Progenitor cell of endocrine pancreas (in vitro differentiated cells): Measurements from ENCODE around the gene CDH1. TPM values are rescaled to one million over a fixed set of nuclear protein-coding genes. Genes with fewer than 3 reads are reported as not detected.

Source experiments
- DNase-seq: peaks from one replicate; pipeline ENCODE4 v3.0.0; 2021; ENCODE audit warnings: low spot score; ENCODE audit not compliant: unreplicated experiment
- H3K27ac Mint-ChIP-seq: 2 replicates; pipeline ENCODE4 v1.8.0; 2021; ENCODE audit warnings: mild to moderate bottlenecking, moderate library complexity, mixed read lengths
- H3K27me3 Mint-ChIP-seq: 2 replicates; pipeline ENCODE4 v1.8.0; 2021; ENCODE audit warnings: mixed read lengths
- H3K36me3 Mint-ChIP-seq: 2 replicates; pipeline ENCODE4 v1.8.0; 2022; ENCODE audit warnings: mixed read lengths; ENCODE audit not compliant: insufficient read depth
- H3K4me1 Mint-ChIP-seq: 2 replicates; pipeline ENCODE4 v1.8.0; 2021; ENCODE audit warnings: low read depth, mixed read lengths
- H3K4me3 Mint-ChIP-seq: 2 replicates; pipeline ENCODE4 v1.8.0; 2021; ENCODE audit warnings: low read depth, mild to moderate bottlenecking, moderate library complexity, mixed read lengths
- H3K9me3 Mint-ChIP-seq: 2 replicates; pipeline ENCODE4 v1.8.0; 2021; ENCODE audit warnings: low read depth, mixed read lengths
- total RNA-seq: library from RNA; stranded (reverse); gene quantifications from 2 replicates; pipeline ENCODE4 v1.2.1, GENCODE V29; 2021
- TF ChIP-seq, protein P1 (sequence below): fragments of 200-600 bp; sonication (generic); IDR thresholded peaks from one replicate; pipeline ENCODE4 v1.5.0; 2021; ENCODE audit warnings: antibody characterized with exemption, mild to moderate bottlenecking; ENCODE audit not compliant: unreplicated experiment

Gene CDH1
- total RNA-seq, 1 donor from 2014 or later, result 586 TPM

DNA sequence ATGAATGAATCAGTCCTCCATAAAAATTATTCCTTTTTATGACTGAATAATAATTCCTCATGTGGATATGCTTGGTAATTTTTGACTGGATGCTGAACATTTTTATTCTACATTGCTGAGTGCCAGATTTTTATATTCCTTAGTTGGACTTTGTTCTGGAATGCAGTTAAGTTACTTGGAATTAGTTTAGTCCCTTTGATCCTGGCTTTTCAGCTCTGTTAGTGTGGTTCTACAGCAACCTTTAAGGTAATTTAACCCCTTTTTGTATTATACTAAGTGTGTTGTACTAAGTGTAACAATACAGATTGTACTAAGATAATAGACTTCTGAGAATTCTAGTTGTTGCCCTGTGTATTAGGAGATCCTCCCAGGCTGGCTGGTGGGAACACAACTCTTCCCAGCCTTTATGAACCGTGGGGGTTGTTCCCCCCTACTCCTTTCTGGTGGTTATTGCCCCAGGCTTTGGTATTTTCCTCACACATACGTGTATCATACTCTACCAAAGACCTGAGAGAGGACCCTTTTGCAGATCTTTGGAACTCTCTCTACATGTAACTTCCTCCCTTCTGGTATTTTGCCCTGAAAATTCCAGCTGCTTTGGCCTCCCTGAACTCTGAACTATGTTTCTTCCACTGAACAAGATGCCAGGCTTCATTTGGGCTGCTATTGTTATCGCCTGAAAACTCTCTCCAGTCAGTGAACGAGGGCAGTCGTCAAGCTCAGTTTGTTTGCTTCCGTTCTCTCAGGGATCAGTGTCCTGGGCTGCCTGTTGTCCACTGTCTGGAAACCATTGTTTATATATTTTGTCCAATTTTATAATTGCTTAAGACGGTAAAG lies 136.8 kb downstream of the CDH1 start:
- Mint-ChIP-seq H3K9me3 (no peaks in the 10 kb centered on the region), H3K27ac (no peak overlapping the region), H3K27me3 (no peaks in the 10 kb centered on the region), H3K4me3 (no peak overlapping the region), H3K36me3 (peaks cover 16% of the 10 kb centered on the region), H3K4me1 (peaks cover 3% of the 10 kb centered on the region)
- TF ChIP-seq, protein P1, sequence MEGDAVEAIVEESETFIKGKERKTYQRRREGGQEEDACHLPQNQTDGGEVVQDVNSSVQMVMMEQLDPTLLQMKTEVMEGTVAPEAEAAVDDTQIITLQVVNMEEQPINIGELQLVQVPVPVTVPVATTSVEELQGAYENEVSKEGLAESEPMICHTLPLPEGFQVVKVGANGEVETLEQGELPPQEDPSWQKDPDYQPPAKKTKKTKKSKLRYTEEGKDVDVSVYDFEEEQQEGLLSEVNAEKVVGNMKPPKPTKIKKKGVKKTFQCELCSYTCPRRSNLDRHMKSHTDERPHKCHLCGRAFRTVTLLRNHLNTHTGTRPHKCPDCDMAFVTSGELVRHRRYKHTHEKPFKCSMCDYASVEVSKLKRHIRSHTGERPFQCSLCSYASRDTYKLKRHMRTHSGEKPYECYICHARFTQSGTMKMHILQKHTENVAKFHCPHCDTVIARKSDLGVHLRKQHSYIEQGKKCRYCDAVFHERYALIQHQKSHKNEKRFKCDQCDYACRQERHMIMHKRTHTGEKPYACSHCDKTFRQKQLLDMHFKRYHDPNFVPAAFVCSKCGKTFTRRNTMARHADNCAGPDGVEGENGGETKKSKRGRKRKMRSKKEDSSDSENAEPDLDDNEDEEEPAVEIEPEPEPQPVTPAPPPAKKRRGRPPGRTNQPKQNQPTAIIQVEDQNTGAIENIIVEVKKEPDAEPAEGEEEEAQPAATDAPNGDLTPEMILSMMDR, result no peak
- DNase-seq, result no peak

DNA sequence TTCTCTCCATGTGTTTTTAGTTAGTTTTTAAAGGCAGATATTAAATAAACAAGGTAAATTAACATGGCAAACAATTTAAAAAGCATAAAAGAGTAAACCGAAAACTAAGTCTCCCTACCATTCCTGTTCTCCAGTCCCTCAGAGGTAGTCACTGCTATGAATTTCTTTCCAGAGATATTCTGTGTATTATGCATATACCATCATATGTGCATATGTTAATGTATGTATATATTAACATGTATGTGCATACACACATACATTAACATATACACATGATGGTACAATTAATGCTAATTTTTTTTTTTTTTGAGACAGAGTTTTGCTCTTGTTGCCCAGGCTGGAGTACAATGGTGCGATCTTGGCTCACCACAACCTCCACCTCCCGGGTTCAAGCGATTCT lies 138.8 kb downstream of the CDH1 start:
- no peak for DNase-seq
- no peak overlapping the region for H3K4me3 Mint-ChIP-seq
- H3K36me3 Mint-ChIP-seq, result peaks cover 14% of the 10 kb centered on the region
- no peaks in the 10 kb centered on the region for H3K27me3 Mint-ChIP-seq
- no peak overlapping the region for H3K27ac Mint-ChIP-seq
- H3K4me1 Mint-ChIP-seq, result peaks cover 1% of the 10 kb centered on the region
- TF ChIP-seq, protein P1, result no peak
- H3K9me3 Mint-ChIP-seq, result no peaks in the 10 kb centered on the region

DNA sequence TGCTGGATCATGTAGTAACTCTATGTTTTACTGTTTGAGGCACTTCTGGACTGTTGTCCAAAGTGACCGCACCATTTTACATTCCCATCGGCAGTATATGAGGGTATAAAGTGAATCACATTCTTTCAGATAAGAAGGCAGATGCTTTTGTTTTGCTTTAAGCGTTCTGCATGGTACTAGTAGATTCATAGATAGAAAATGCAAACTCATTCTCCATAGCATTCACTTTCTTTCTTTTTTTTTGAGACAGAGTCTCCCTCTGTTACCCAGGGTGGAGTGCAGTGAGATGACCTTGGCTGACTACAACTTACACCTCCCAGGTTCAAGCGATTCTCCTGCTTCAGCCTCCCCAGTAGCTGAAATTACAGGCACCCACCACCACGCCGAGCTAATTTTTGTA lies 146.6 kb downstream of the CDH1 start:
- H3K9me3 Mint-ChIP-seq, result no peaks in the 10 kb centered on the region
- no peak overlapping the region for H3K4me3 Mint-ChIP-seq
- peaks cover 1% of the 10 kb centered on the region for H3K36me3 Mint-ChIP-seq
- H3K27me3 Mint-ChIP-seq, result no peaks in the 10 kb centered on the region
- peak overlapping the region; percentile 56 for H3K27ac Mint-ChIP-seq
- TF ChIP-seq, protein P1, result no peak
- H3K4me1 Mint-ChIP-seq, result peaks cover 6% of the 10 kb centered on the region
- no peak for DNase-seq

DNA sequence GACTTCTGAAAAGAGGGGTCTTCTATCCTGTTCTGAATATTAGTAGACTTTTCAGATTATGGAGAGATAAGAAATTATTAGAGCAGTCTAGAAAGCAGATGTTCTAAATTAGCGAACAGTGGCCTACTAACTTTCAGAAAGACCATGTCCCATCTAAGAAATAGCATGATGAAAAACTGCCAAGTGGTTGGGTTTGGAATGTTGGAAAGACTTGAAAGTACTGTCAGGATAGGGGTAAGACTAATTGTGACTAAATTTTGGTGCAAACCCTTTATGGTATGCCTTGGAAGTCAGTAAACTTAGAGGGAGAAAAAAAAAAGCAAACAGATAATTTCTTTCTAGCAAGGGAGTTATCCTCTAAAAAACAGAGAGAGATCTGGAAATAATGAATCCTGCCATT lies 147.3 kb downstream of the CDH1 start:
- DNase-seq, result no peak
- Mint-ChIP-seq H3K27me3 (no peaks in the 10 kb centered on the region), H3K36me3 (peaks cover 1% of the 10 kb centered on the region), H3K4me1 (peaks cover 6% of the 10 kb centered on the region), H3K4me3 (no peak overlapping the region), H3K27ac (no peak overlapping the region), H3K9me3 (no peaks in the 10 kb centered on the region)
- TF ChIP-seq, protein P1, result no peak

Other genes starting within 250 kb of the CDH1 start
- gene ZFP90, start 198.0 kb upstream of the CDH1 start, total RNA-seq, result 58.6 and 60.3 TPM in 2 replicates
- 107 and 110 TPM in 2 replicates for gene CDH3, start 92.0 kb upstream of the CDH1 start, total RNA-seq
- gene TANGO6, start 106.2 kb downstream of the CDH1 start, total RNA-seq, result 14.1 and 14.8 TPM in 2 replicates